Measurements from ENCODE around the gene SV2B. TPM values are rescaled to one million over a fixed set of nuclear protein-coding genes. Genes with fewer than 3 reads are reported as not detected.

The SV2B gene
- total and polyA plus RNA-seq, 2 experiments from 2014 or later: 0.06 to 0.76 TPM

DNA sequence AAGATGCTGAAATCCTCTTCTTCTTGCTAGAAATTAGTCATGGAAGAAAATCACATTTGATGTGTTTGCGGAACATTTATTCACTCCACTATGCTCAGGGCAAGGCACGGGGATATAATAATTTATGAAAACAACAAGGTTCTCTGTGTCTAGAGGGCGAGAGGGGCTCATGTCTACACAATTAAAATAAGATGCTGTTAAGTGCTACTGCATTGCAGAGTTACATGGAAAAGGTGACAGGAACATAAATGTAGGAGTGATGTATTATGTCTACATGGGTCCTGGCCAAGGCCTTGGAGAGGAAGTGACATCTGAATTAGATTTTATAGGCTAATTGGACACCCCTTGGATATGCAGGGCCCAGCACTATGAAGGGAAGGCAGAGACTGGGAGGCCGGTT lies 96.1 kb downstream of the SV2B start (continued):
- no peak for TF ChIP-seq JUNB (IDR thresholded peaks at IDR 0.05; ENCODE audit: unreplicated experiment)
- no peak for TF ChIP-seq NANOG (IDR thresholded peaks at IDR 0.05; ENCODE audit: borderline replicate concordance)
- TF ChIP-seq REST (IDR thresholded peaks at IDR 0.05; ENCODE audit: unreplicated experiment): no peak
- TF ChIP-seq EZH2 (IDR thresholded peaks at IDR 0.05; ENCODE audit: low read depth, unreplicated experiment): no peak
- TF ChIP-seq CTCF (conservative IDR thresholded peaks at IDR 0.05; ENCODE audit: low read depth in 2 of 2): no peak
- no peak for TF ChIP-seq ZNF114 (CRISPR knock-in tag; IDR thresholded peaks at IDR 0.05)

GRCh38 chr15:91196768-91197167 lies 96.7 kb downstream of the SV2B start:
- ATAC-seq: no peak
- H3K36me3 ChIP-seq (ENCODE audit: insufficient read depth): no peaks in the 10 kb centered on the region
- peaks cover 2% of the 10 kb centered on the region for H3K27me3 Mint-ChIP-seq (ENCODE audit: insufficient read depth, low read depth, poor library complexity)
- no peaks in the 10 kb centered on the region for H4K20me1 ChIP-seq (replicated peaks; ENCODE audit: insufficient read depth)
- H3K36me3 Mint-ChIP-seq (ENCODE audit: low read depth): no peaks in the 10 kb centered on the region
- H3K27ac ChIP-seq (ENCODE audit: low read depth): no peak overlapping the region
- H3K4me3 ChIP-seq: no peak overlapping the region
- no peaks in the 10 kb centered on the region for H3K9me3 Mint-ChIP-seq
- TF ChIP-seq POLR2AphosphoS5 (IDR thresholded peaks at IDR 0.05; ENCODE audit: low read depth): no peak
- DNase-seq (ENCODE audit: low spot score): no peak
- H2AFZ ChIP-seq: no peak overlapping the region
- H3K27me3 ChIP-seq (ENCODE audit: insufficient read depth): no peaks in the 10 kb centered on the region
- no peak overlapping the region for H3K4me2 ChIP-seq
- H3K9me2 ChIP-seq (ENCODE audit: insufficient read depth): no peaks in the 10 kb centered on the region; the same call in 1 of the 2 replicates
- no peak overlapping the region for H3K27ac Mint-ChIP-seq
- no peaks in the 10 kb centered on the region for H3F3A ChIP-seq (replicated peaks; ENCODE audit: low read depth)
- no peak overlapping the region for H3K4me3 Mint-ChIP-seq
- H3K4me1 Mint-ChIP-seq: peaks cover 9% of the 10 kb centered on the region; the same call in 1 of the 3 replicates
- no peaks in the 10 kb centered on the region for H3K79me2 ChIP-seq (replicated peaks; ENCODE audit: insufficient read depth)
- no peaks in the 10 kb centered on the region for H3K4me1 ChIP-seq (ENCODE audit: insufficient read depth)

DNA sequence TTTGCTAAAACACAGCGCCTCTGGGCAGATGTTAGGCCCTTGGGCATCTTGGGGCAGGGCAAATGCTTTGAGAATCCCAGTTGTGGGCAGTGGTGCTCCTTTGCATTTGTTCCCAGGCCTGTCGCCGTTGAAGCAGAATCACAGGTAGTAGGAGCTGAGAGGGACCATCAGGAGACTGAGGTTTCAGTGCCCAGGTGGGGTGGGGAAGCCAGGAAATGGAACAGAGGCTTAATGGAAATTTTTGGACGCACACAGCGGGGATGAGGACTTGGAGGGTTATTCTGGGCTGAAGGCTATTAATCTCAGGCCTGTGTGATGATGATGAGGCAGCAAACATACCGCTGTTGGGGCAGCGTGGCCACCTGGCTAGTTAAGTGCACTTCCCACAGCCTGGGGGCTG lies 99.5 kb downstream of the SV2B start:
- H3K36me3 ChIP-seq (ENCODE audit: insufficient read depth): no peaks in the 10 kb centered on the region
- ATAC-seq: no peak
- no peak overlapping the region for H2AFZ ChIP-seq
- Mint-ChIP-seq H3K36me3 (ENCODE audit: low read depth) (no peaks in the 10 kb centered on the region), H3K9me3 (no peaks in the 10 kb centered on the region), H3K27ac (no peak overlapping the region), H3K4me1 (peaks cover 13% of the 10 kb centered on the region), H3K4me3 (no peak overlapping the region), H3K27me3 (ENCODE audit: insufficient read depth, low read depth, poor library complexity) (no peaks in the 10 kb centered on the region)
- no peaks in the 10 kb centered on the region for H3K79me2 ChIP-seq (replicated peaks; ENCODE audit: insufficient read depth)
- H4K20me1 ChIP-seq (replicated peaks; ENCODE audit: insufficient read depth): no peaks in the 10 kb centered on the region
- no peak for DNase-seq (ENCODE audit: low spot score)
- H3F3A ChIP-seq (replicated peaks; ENCODE audit: low read depth): no peaks in the 10 kb centered on the region
- H3K27me3 ChIP-seq (ENCODE audit: insufficient read depth): no peaks in the 10 kb centered on the region
- no peak overlapping the region for H3K27ac ChIP-seq (ENCODE audit: low read depth)
- H3K9me2 ChIP-seq (ENCODE audit: insufficient read depth): 0 out of 2 replicates have a peak, but pooled peaks cover 2% of the 10 kb centered on the region
- no peak overlapping the region for H3K4me2 ChIP-seq
- no peak overlapping the region for H3K4me3 ChIP-seq
- peaks cover 20% of the 10 kb centered on the region for H3K4me1 ChIP-seq (ENCODE audit: insufficient read depth)
- TF ChIP-seq POLR2AphosphoS5 (IDR thresholded peaks at IDR 0.05; ENCODE audit: low read depth): no peak
- no peak for TF ChIP-seq STAT1 (IDR thresholded peaks at IDR 0.05; ENCODE audit: unreplicated experiment)
- TF ChIP-seq NANOG (IDR thresholded peaks at IDR 0.05; ENCODE audit: borderline replicate concordance): no peak
- TF ChIP-seq EZH2phosphoT487 (IDR thresholded peaks at IDR 0.05; ENCODE audit: unreplicated experiment): no peak
- TF ChIP-seq ZNF331 (CRISPR knock-in tag; IDR thresholded peaks at IDR 0.05; ENCODE audit: low read depth): no peak
